ENCODE results near the gene SLC38A11.
"Not testable (repeated sequence)": the region's sequence is repeated elsewhere in the genome, so short reads cannot be mapped to it uniquely, and the experiment has no call there.

The SLC38A11 gene

DNA sequence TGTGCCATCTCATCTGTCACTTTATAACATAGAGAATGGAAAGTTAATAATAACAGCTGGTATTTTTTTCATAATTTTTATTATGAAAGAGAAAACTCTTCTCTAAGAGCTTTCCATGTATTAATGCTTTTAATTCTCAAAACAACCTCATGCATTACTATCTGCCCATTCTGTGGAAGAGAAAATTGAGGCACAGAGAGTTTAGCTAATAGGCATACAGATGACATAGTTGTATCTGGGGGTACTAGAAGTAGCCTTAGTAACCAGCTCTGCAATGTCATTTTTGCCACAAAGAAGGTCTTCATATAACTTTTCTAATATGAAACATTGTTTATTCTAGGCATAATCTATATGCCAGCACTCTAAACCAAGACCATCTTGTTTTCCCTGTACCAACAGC is 77.4 kb downstream of the SLC38A11 start:
- no peak for DNase-seq (ENCODE audit: low spot score)

DNA sequence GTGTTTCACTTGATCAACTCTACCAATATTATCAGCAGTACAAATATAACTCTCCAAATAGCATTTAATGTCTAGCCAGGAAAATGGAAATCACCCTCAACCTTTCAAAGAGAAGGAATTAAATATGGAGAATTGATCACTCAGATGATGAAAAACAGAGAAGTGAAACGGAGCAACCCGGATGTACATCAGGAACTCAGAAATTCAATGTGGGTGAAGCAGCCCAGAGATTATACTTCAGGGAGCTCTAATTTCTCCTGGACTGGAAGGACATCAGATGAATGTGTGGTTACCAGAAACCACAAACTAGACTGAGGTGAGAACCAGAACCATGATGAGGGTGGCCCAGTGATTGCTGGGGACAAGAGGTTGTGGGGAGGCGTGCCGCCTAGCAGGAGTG is 78.2 kb downstream of the SLC38A11 start:
- DNase-seq (ENCODE audit: low spot score): no peak

DNA sequence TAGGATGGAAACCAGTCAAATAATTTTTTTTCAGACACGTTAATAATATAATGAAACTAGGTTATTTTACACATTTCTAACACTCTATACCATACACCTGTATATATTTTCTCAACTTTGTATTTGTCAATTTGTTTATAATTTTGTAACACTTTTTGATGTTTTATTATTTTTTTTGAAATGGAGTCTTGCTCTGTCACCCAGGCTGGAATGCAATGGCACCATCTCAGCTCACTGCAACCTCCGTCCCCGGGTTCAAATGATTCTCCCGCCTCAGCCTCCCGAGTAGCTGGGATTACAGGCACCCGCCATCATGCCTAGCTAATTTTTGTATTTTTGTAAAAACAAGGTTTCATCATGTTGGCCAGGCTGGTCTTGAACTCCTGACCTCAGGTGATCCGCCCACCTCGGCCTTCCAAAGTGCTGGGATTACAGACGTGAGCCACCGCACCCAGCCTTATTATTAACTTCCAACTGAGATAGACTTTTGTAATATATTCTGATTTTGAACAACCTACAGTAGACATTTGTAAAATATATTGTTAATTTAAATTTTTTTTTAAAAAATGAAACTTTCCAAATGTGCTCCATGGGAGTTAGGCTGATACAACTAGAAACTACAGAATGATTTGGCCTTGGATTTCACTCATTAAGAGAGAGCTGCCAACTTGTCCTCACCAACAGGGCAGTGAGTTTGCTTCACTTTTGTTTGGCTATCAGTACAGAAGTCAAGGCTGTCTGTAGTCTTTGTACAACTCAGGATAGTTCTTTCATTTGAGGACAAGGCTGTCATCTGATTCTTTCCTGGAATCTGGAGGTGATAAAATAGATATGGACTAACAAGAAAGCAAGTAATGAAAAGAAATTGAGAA is 79.8 kb downstream of the SLC38A11 start:
- no peak for DNase-seq (ENCODE audit: low spot score)

DNA sequence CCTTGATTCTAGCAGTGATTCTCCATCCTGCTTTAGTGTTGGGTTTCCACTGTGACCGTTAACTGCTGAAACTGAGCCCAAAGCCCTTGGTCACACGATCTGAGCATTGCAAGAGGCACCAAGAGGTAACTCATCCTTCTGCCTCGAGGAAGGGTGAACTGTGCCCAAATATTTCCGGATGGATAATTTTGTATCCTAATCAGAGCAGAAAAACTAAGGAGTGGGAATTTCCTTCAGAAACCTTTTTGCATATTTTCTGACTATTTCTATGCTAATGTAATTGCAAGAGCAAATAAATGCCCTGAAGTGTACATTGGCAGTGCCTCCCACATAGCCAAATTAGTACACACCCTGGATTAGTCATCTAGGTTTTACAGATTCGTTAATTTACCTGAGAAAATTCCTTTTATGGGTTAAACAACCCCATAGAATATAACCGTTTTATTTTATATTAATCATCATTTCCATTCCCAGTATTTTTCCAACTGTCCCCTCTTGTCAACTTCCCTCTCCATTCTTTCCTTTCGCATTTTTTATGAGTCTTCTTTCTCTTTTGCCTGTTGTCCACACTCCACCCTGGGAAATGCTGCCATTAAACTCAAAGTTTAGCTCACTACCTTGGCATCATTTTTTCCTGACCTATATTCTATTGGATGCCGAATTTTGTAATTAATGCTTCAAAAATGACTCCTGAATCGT is 82.0 kb downstream of the SLC38A11 start:
- DNase-seq (ENCODE audit: low spot score): no peak

DNA sequence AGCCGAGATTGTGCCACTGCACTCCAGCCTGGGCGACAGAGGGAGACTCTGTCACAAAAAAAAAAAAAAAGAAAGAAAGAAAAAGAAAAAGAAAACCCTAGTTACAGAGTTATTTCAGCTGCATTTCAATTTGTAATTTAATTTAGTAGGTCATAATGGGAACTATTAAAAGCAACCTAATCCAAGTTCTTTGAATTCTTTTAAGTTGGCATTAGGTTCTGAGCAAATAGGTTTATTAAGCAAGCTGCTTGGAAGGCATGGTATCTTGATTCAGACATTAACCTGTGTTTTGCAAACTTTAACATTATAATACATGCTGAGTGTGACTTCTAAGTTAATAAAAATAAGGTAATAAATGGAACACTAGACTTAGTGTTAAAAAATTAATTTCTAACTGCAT is 83.9 kb downstream of the SLC38A11 start:
- DNase-seq (ENCODE audit: low spot score): no peak

DNA sequence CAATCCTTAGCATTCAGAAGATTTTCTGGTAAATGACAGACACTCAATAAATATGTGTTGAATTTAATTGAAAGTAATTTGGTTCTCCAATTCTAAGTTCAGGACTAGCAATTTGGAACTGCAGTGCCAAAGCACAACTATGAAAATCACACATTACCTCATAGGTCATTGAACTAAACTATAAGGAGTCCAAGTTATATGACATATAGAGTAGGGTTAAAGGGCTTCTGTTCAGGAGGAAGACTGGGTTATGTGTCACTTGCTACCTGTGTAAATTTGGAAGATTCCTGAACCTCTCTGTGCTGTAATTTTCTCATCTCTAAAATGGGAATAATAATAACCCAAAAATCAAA is 85.9 kb downstream of the SLC38A11 start:
- no peak for DNase-seq (ENCODE audit: low spot score)

DNA sequence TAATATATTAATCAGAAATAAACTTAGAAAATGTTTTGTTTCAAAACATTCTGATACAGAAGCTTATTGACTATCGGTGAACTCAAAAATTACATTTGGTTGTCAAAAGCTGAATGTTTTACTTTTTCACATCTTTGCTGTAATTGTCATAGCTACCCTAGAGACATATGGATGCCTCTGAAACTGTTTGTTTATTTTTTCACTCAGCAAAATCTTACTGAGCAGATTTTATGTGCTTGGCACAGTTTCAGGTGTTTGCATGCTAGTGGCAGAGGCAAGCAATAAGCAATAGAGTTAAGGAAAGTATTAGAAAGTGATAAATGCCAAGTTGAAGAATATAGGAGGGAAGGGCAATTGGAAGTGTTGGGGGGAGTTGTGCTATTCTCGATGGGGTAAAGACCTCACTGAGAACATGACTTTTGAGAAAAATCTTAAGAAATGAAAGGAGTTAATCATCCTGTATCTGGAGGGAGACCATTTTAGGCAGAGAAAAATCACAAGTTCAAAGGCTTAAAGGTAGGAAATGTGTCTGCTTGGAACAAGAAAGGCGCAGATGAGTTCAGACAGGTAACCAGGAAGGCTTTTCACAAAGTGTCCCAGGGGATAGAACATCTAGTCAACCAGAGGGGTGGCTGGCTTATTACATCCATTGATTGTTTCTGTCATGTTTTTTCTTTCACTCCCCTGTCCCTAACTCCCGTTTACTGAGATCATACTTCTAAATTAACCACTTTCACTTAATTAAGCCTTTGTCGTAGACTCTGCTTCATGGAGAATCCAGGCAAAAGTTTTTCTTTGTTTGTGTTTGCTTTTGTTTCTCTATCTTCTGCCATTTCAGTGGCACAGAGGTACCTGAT is 86.5 kb downstream of the SLC38A11 start:
- no peak for DNase-seq (ENCODE audit: low spot score)

DNA sequence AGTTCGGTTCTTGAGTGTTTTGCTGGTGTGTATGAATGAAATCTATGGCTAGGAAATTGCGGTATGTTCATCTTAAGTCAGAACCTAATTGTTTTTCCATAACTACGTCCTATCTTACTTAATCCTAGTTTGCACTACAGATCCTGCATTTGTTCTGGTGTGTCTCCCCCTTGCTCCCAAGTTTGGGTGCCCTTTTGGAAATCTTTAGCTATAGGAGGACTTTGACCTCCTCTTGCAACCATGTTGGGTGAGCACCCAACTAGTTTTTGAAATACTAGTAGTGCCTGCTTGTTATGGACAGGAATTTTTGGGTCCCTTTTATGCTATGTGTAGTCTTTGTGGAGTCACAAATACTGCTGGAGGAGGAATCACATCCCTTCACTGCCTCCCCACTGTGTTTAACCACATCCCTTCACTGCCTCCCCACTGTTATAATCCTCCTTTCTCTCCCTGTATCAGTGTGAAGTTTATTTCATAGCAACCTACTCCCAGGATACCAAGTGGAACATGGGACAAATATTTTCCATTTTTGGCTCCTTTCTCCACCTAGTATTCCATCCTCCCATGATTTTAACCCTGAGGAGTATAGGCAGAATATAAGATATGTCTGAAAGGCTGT is 87.4 kb downstream of the SLC38A11 start:
- DNase-seq (ENCODE audit: low spot score): no peak

DNA sequence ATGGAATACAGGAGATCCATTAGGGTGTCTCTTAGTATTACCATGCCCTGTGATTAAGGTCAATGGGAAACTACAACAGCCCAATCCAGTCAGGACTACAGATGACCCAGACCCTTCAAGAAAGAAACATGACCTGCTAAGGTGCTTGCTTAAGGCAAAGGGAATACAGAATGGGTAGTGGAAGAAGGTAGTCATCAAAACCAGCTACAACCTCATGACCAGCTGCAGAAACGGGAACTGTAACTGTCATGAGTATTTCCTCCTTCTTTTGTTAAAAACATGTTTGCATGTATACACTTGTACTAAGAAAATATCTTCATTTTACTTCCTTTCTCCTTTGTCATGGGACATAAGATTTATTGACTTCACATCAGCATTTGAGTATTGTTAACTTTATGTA is 88.9 kb downstream of the SLC38A11 start:
- DNase-seq (ENCODE audit: low spot score): not testable (repeated sequence)

DNA sequence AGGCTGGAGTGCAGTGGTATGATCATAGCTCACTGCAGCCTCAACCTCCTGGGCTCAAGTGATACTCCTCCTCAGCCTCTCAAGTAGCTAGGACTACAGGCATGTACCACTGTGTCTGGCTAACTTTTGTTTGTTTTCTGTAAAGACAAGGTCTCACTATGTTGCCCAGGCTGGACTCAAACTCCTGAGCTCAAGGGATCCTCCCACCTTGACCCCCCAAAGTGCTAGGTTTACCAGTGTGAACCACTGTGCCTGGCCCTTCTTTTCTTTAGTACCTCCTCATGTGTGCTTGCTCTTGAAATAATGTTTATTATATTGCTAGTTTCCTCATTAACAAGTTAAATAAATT is 94.7 kb downstream of the SLC38A11 start:
- no peak for DNase-seq (ENCODE audit: low spot score)

DNA sequence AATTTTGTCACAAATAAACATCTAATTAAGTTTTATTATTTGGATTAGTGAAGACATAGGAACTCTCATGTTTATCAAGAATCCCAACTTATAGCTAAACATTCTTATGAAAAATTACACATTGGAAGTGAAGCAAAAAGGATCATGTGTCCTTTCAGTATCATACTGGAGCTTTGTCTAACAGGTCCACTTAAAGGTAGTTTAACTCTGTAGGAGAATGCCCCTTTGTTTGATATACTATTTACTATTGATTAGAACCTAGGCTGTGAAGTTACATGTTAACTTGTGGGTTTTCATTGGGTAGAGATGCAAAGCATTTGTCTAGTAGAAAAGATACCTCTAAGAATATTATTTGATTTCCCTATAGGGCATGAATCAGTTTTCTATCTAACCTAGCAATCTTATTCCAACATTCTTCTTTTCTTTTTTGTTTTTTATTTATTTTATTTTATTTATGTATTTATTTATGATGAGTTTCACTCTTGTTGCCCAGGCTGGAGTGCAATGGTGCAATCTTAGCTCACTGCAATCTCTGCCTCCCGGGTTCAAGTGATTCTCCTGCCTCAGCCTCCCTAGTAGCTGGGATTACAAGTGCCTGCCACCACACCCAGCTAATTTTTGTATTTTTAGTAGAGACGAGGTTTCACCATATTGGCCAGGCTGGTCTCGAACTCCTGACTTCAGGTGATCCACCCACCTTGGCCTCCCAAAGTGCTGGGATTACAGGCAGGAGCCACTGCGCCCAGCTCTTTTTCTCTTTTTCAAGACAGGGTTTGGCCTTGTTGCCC is 95.2 kb downstream of the SLC38A11 start:
- DNase-seq (ENCODE audit: low spot score): not testable (repeated sequence)

DNA sequence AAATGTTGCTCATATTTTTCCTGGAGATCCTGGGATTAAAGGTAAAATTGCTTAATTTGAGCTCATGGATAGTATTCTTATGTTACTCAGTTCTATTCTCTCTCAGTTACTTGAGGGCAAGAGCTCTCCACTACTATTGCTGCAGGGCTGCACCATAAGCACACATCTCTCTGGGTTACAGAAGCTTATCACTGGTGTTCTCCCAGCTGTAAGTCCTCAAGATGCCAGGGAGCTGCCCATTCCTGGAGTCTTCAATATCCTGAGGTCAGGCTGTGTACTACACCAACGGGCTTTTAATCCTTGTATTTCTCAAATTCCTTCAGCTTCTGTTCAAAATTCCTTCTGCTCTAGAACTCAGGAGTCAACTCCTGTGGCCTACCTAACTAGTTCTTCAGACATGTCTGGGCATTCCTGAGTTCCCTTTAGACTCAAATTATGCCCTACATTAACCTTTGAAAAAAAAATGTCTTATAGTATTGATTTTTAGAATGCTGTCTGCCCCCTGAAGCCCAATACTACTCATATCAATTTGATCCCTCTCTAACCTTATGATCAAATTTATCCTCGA is 96.0 kb downstream of the SLC38A11 start:
- DNase-seq (ENCODE audit: low spot score): no peak

DNA sequence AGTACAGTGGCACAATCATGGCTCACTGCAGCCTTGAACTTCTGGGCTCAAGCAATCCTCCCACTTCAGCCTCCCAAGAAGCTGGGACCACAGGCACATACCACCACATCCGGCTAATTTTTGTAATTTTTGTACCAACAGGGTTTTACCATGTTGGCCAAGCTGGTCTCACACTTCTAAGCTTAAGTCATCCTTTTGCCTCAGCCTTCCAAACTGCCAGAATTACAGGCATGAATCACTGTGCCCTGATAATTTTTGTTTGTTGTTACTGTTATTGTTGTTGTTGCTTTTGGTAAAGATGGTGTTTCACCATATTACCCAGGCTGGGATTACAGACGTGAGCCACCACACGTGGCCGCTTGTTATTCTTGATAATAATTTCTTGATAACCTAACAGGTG is 103.2 kb downstream of the SLC38A11 start:
- no peak for DNase-seq (ENCODE audit: low spot score)

DNA sequence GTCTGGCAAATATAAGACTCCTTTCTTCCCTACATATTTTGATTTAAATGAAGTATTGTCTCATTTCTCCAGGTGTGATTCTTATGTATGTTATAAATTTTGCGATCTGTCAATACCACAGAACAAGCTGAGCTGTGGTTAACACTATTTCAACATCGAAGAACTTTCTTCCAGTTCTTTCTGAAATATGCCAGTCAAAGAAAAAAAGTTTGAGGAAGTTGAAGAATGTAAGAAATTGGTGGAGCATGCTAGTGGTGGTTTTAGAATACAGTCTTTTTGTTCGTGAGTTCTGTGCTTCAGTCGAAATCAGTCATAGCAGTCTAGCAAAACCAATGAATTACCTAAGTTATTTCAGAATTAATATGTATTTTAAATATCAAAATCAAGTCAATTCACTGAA is 105.1 kb downstream of the SLC38A11 start:
- DNase-seq (ENCODE audit: low spot score): no peak

DNA sequence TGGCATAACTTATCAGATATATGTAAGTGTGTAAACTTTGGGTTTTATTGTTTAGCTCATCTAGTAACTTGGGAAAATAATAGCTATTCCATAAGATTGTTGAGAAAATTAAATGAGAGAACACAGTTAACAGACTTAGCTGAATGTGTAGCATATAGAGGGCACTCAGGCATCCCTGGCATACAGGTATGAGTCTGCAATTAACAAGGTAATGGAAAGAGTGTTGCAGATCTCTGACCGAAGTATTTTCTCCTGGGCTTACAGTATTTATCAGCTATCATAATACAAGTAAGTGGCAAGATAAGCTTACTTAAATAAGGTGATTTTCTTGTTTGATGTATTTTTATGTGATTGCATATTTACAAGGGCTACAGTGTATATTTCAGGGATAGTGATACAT is 105.8 kb downstream of the SLC38A11 start:
- no peak for DNase-seq (ENCODE audit: low spot score)

DNA sequence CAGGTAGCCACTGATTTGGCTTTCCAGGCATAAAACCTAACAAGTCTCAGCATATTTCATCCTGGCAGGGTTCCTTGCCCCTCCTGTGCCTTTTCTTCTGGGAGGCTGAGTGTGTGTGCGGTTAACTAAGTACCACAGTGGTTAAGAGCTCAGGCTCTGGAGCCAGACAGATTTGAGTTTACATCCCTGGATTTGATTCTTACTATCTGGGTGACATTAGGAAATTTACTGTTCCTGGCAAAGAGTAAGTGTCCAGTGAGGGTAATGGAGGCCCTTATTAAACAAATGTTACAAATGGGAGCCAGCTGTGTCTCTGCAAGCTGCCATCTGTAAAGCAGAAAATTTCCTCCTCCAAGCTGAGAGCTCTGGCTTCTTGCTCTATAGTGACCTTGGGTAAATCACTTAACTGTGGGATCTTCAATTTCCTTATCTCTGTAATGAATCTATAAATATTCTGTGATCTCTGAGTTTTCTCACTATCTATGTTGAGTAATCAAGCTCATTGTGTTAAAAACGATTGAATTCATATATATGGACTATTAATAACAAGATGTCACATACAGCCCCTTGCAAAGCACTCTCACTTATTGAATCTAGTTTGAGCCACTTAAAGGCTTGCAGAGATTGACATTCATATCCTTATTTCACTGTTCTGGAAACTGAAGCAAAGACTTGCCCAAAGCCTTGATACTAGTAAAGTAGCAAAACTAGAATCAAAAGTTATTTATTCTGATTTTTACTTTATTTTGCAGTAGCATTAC is 107.2 kb downstream of the SLC38A11 start:
- no peak for DNase-seq (ENCODE audit: low spot score)

DNA sequence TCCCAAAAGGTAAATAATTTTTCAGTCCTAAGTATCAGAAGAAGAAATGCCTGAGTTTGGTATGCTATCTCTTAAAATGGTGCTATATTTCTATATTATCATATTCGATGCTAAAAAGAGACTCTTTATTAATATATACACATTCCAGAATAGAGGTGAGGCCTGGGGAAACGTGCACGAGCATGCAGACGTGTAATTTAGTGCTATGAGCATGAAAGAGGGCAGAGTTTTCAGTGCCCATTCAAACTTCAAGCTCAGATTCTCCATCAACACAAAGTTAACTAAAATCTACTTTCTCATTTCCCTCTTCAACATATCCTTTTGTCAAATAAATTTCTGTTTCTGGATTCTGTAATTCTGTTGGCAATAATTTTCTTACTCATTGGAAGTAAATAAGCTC is 108.0 kb downstream of the SLC38A11 start:
- DNase-seq (ENCODE audit: low spot score): no peak

DNA sequence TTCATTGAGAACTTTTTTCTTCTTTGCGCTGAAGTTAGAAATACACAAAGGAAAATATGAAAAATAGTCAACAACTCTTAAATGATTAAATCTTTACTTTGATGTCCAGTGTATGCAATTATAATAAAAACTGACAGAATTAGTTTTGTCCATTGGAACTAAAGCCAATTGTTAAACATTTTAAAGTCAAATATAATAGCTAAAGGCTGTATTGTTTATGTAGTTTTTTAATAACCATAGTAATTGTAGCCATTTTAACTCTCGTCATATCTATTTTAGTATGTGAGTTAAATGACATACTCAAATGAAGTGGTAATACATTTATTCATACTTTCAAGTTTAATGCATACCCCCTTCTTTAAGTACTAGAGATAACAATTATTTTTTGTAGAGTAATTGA is 109.0 kb downstream of the SLC38A11 start:
- DNase-seq (ENCODE audit: low spot score): no peak
